H9 (cell line): ENCODE results near the gene MSMP. TPM values are rescaled to one million over a fixed set of nuclear protein-coding genes. Genes with fewer than 3 reads are reported as not detected.

ENCODE experiments used
- DNase-seq: peaks from one replicate; pipeline ENCODE4 v3.0.0-alpha.2; 2017
- H2AFZ ChIP-seq: one replicate; pipeline ENCODE4 v1.6.1; 2013; ENCODE audit warnings: mild to moderate bottlenecking, low read length, control low read depth, moderate library complexity
- H2AK5ac ChIP-seq: 2 replicates; pipeline ENCODE4 v1.6.1; 2013; ENCODE audit warnings: low read length, control low read depth, mixed read lengths; ENCODE audit not compliant: insufficient read length
- H2BK120ac ChIP-seq: one replicate; pipeline ENCODE4 v1.6.1; 2013; ENCODE audit warnings: low read depth, mild to moderate bottlenecking, low read length, control low read depth, inconsistent platforms; ENCODE audit not compliant: poor library complexity, severe bottlenecking
- H2BK12ac ChIP-seq: 2 replicates; pipeline ENCODE4 v1.6.1; 2013; ENCODE audit warnings: low read length, control low read depth, mixed read lengths, low read depth; ENCODE audit not compliant: insufficient read length
- H2BK15ac ChIP-seq: 2 replicates; pipeline ENCODE4 v1.6.1; 2013; ENCODE audit warnings: low read depth, low read length, control low read depth
- H2BK20ac ChIP-seq: one replicate; pipeline ENCODE4 v1.6.1; 2013; ENCODE audit warnings: low read depth, mild to moderate bottlenecking, low read length, control low read depth, inconsistent platforms; ENCODE audit not compliant: poor library complexity, severe bottlenecking
- H2BK5ac ChIP-seq: 2 replicates; pipeline ENCODE4 v1.6.1; 2013; ENCODE audit warnings: low read length, control low read depth, mixed read lengths; ENCODE audit not compliant: insufficient read length
- H3K14ac ChIP-seq: 2 replicates; pipeline ENCODE4 v1.6.1; 2013; ENCODE audit warnings: low read length, control low read depth; ENCODE audit not compliant: insufficient read depth
- H3K18ac ChIP-seq: 2 replicates; pipeline ENCODE4 v1.6.1; 2013; ENCODE audit warnings: low read depth, mild to moderate bottlenecking, mixed read lengths, low read length, control low read depth; ENCODE audit not compliant: insufficient read length
- H3K23ac ChIP-seq: 2 replicates; pipeline ENCODE4 v1.6.1; 2013; ENCODE audit warnings: low read length, control low read depth, mixed read lengths, low read depth; ENCODE audit not compliant: insufficient read length
- H3K23me2 ChIP-seq: 2 replicates; pipeline ENCODE4 v1.6.1; 2013; ENCODE audit warnings: low read depth, mild to moderate bottlenecking, mixed read lengths, low read length, control low read depth; ENCODE audit not compliant: insufficient read length, poor library complexity, severe bottlenecking
- H3K27ac ChIP-seq: 2 replicates; pipeline ENCODE4 v1.5.1; 2013; ENCODE audit warnings: low read length, control low read depth, mixed read lengths, low read depth; ENCODE audit not compliant: insufficient read length
- H3K27me3 ChIP-seq: 2 replicates; pipeline ENCODE4 v1.6.1; 2013; ENCODE audit warnings: low read length, control low read depth, inconsistent platforms; ENCODE audit not compliant: insufficient read depth
- H3K4ac ChIP-seq: 2 replicates; pipeline ENCODE4 v1.6.1; 2013; ENCODE audit warnings: low read depth, mild to moderate bottlenecking, control low read depth, inconsistent platforms, low read length, moderate library complexity
- H3K4me1 ChIP-seq: 2 replicates; pipeline ENCODE4 v1.6.1; 2013; ENCODE audit warnings: low read length, control low read depth, inconsistent platforms; ENCODE audit not compliant: insufficient read depth
- H3K4me2 ChIP-seq: 2 replicates; pipeline ENCODE4 v1.6.1; 2013; ENCODE audit warnings: low read length, control low read depth, mixed read lengths; ENCODE audit not compliant: insufficient read length, insufficient read depth
- H3K56ac ChIP-seq: 2 replicates; pipeline ENCODE4 v1.6.1; 2013; ENCODE audit warnings: low read depth, mild to moderate bottlenecking, mixed read lengths, low read length, control low read depth; ENCODE audit not compliant: insufficient read length
- H3K79me1 ChIP-seq: 2 replicates; pipeline ENCODE4 v1.6.1; 2013; ENCODE audit warnings: low read depth, mild to moderate bottlenecking, moderate library complexity, low read length, control low read depth, inconsistent platforms; ENCODE audit not compliant: insufficient read depth, poor library complexity, severe bottlenecking
- H3K79me2 ChIP-seq: 2 replicates; pipeline ENCODE4 v1.6.1; 2013; ENCODE audit warnings: low read length, control low read depth, inconsistent platforms; ENCODE audit not compliant: insufficient read depth
- H3K9ac ChIP-seq: 2 replicates; pipeline ENCODE4 v1.6.1; 2013; ENCODE audit warnings: low read length, control low read depth, mixed read lengths; ENCODE audit not compliant: insufficient read length; ENCODE audit errors: extremely low read depth
- H3K9me3 ChIP-seq: one replicate; pipeline ENCODE4 v1.6.1; 2013; ENCODE audit warnings: low read depth, low read length, inconsistent platforms; ENCODE audit not compliant: control insufficient read depth
- H3T11ph ChIP-seq: one replicate; pipeline ENCODE4 v1.6.1; 2013; ENCODE audit warnings: mild to moderate bottlenecking, low read length, control low read depth, inconsistent platforms
- H4K20me1 ChIP-seq: one replicate; pipeline ENCODE4 v1.6.1; 2013; ENCODE audit not compliant: control insufficient read depth, insufficient read length, insufficient read depth
- H4K5ac ChIP-seq: 2 replicates; pipeline ENCODE4 v1.6.1; 2013; ENCODE audit warnings: low read depth, mild to moderate bottlenecking, mixed read lengths, low read length, control low read depth; ENCODE audit not compliant: insufficient read length
- H4K8ac ChIP-seq: replicated peaks from 2 replicates; pipeline ENCODE4 v1.6.1; 2013; ENCODE audit warnings: low read length, control low read depth, mixed read lengths, low read depth; ENCODE audit not compliant: insufficient read length
- H4K91ac ChIP-seq: 2 replicates; pipeline ENCODE4 v1.6.1; 2013; ENCODE audit warnings: low read depth, mild to moderate bottlenecking, moderate library complexity, mixed read lengths, low read length, control low read depth; ENCODE audit not compliant: insufficient read length
- H3K27ac Mint-ChIP-seq, 3 experiments: 2 replicates in 2 of 3; 3 replicates in 1 of 3; pipeline ENCODE4 v1.8.0; 2020 to 2021; ENCODE audit warnings: mixed read lengths in 3 of 3, mild to moderate bottlenecking in 1 of 3, moderate library complexity in 1 of 3
- H3K27me3 Mint-ChIP-seq: 2 replicates; pipeline ENCODE4 v1.8.0; 2021; ENCODE audit warnings: low read depth, mild to moderate bottlenecking, moderate library complexity, mixed read lengths
- H3K36me3 Mint-ChIP-seq, 3 experiments: 2 replicates in 2 of 3; 3 replicates in 1 of 3; pipeline ENCODE4 v1.8.0; 2020 to 2021; ENCODE audit warnings: low read depth in 3 of 3, mixed read lengths in 3 of 3; ENCODE audit not compliant: insufficient read depth in 1 of 3
- H3K4me1 Mint-ChIP-seq, 2 experiments: 2 replicates each; pipeline ENCODE4 v1.8.0; 2020; ENCODE audit warnings: mixed read lengths in 2 of 2
- H3K4me3 Mint-ChIP-seq, 2 experiments: 2 replicates in 1 of 2; 3 replicates in 1 of 2; pipeline ENCODE4 v1.8.0; 2020 to 2021; ENCODE audit warnings: mild to moderate bottlenecking in 2 of 2, mixed read lengths in 2 of 2, moderate library complexity in 1 of 2
- H3K9me3 Mint-ChIP-seq, 2 experiments: 2 replicates in 1 of 2; 3 replicates in 1 of 2; pipeline ENCODE4 v1.8.0; 2020; ENCODE audit warnings: mild to moderate bottlenecking in 2 of 2, mixed read lengths in 2 of 2, moderate library complexity in 1 of 2
- WGBS: extraction: QIAGEN DNeasy Blood & Tissue Kit; methylation state at CpG from one replicate; pipeline ENCODE4 v1.1.7; 2013; ENCODE audit warnings: missing lambda C conversion rate, low lambda C conversion rate, mixed read lengths; ENCODE audit not compliant: insufficient read length; ENCODE audit errors: extremely low coverage; 5-methylcytosine and 5-hydroxymethylcytosine counted together
- total RNA-seq: library from RNA; stranded (reverse); gene quantifications from 2 replicates; pipeline ENCODE4 v1.2.1, GENCODE V29; 2021
- TF ChIP-seq, protein P1 (sequence below): fragments of 200-600 bp; sonication (generic); conservative IDR thresholded peaks from 3 replicates; pipeline ENCODE4 v1.8.0; 2021; ENCODE audit warnings: antibody characterized with exemption, mild to moderate bottlenecking

MSMP gene
- total RNA-seq, 1 experiment from 2014 or later = 0.83 TPM

DNA sequence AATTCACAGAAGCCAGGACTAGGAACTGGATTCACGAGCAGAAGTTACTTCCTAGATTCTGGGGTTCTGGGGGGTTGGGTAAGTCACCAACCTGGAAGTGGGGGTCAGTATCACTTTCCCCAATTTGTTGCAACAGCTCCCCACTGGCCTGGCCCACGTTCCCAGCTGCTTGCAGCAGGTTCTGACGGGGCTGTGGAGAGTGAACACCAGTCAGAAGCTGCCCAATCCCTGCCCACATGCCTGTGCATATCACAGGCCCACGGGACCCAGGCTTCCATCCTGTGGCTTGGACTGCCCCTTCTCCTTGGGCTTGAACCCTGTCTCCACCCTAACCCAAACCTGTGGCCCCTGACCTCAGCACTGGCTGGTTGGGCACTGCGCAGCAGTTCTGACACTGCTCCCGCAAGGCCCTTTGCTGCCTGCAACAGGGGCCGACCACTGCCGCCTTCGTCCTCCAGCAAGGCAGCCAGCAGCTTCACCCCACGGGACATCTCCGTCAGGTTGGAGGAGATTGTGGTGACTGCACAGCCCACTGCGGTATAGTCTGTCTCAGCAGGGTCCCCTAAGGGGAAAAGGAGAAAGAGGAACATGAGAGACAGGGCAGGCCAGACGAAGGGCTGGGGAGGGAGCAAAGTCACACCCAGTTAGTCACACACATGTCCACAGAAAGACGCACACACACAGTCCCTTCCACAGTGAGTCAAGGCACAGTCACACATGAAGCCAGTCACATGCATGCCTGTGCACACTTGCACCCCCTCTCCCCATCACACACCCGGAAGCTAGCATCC, 35.2 kb downstream of the MSMP start:
- H2BK15ac ChIP-seq = no peak overlapping the region
- H3K4me2 ChIP-seq = no peak overlapping the region
- no peak overlapping the region for H2BK12ac ChIP-seq
- H3K4ac ChIP-seq = no peak overlapping the region
- no peaks in the 10 kb centered on the region for H3K79me2 ChIP-seq
- H4K8ac ChIP-seq = no peak overlapping the region
- no peak overlapping the region for H4K5ac ChIP-seq
- H4K20me1 ChIP-seq = no peaks in the 10 kb centered on the region
- H4K91ac ChIP-seq = no peak overlapping the region
- no peak overlapping the region for H2AFZ ChIP-seq
- H3K56ac ChIP-seq = no peak overlapping the region
- no peak overlapping the region for H3K23ac ChIP-seq
- no peak overlapping the region for H3K14ac ChIP-seq
- Mint-ChIP-seq H3K27ac (no peak overlapping the region), H3K4me3 (no peak overlapping the region), H3K36me3 (peaks cover 45 to 96% (median 84%) of the 10 kb centered on the region in 3 experiments), H3K4me1 (peaks cover 0 to 9% of the 10 kb centered on the region in 2 experiments; a peak in 2 of 4 replicates), H3K27me3 (no peaks in the 10 kb centered on the region; the same call in 1 of the 2 replicates), H3K9me3 (no peaks in the 10 kb centered on the region)
- no peak overlapping the region for H3K27ac ChIP-seq
- no CpG with 5 or more reads among the region's 15 CpGs for WGBS
- H3K9ac ChIP-seq = no peak overlapping the region
- no peak for DNase-seq
- no peak overlapping the region for H2AK5ac ChIP-seq
- no peaks in the 10 kb centered on the region for H3K27me3 ChIP-seq
- H3K23me2 ChIP-seq = no peaks in the 10 kb centered on the region
- no peak overlapping the region for H2BK20ac ChIP-seq
- no peak overlapping the region for H2BK5ac ChIP-seq
- no peak overlapping the region for H2BK120ac ChIP-seq
- TF ChIP-seq, protein P1, sequence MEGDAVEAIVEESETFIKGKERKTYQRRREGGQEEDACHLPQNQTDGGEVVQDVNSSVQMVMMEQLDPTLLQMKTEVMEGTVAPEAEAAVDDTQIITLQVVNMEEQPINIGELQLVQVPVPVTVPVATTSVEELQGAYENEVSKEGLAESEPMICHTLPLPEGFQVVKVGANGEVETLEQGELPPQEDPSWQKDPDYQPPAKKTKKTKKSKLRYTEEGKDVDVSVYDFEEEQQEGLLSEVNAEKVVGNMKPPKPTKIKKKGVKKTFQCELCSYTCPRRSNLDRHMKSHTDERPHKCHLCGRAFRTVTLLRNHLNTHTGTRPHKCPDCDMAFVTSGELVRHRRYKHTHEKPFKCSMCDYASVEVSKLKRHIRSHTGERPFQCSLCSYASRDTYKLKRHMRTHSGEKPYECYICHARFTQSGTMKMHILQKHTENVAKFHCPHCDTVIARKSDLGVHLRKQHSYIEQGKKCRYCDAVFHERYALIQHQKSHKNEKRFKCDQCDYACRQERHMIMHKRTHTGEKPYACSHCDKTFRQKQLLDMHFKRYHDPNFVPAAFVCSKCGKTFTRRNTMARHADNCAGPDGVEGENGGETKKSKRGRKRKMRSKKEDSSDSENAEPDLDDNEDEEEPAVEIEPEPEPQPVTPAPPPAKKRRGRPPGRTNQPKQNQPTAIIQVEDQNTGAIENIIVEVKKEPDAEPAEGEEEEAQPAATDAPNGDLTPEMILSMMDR = no peak
- H3K18ac ChIP-seq = no peak overlapping the region
- no peaks in the 10 kb centered on the region for H3K4me1 ChIP-seq
- H3K79me1 ChIP-seq = no peaks in the 10 kb centered on the region
- H3K9me3 ChIP-seq = no peaks in the 10 kb centered on the region
- no peak overlapping the region for H3T11ph ChIP-seq
